ENCODE measurements around the gene PTBP3. TPM values are rescaled to one million over a fixed set of nuclear protein-coding genes. Genes with fewer than 3 reads are reported as not detected.

Gene PTBP3
- total RNA-seq, 1 experiment from 2014 or later = 73.1 TPM

- BruUV-seq (replicated peaks) = no TSS peak
- H3K4me3 Mint-ChIP-seq (ENCODE audit: low read depth, unreplicated experiment) = peak overlapping the region; percentile 73
- no peak for DNase-seq
- intact Hi-C loops (cut with micrococcal nuclease; ENCODE audit: unreplicated experiment) = no loop called here
- no peak for TF ChIP-seq CTCF (IDR thresholded peaks at IDR 0.05; ENCODE audit: unreplicated experiment)
- H3K27ac Mint-ChIP-seq (ENCODE audit: unreplicated experiment) = peak overlapping the region; percentile 62
- no peaks in the 10 kb centered on the region for H3K27me3 Mint-ChIP-seq (ENCODE audit: unreplicated experiment)
- peaks cover 50% of the 10 kb centered on the region for H3K4me1 Mint-ChIP-seq (ENCODE audit: low read depth, unreplicated experiment)
- H3K36me3 Mint-ChIP-seq (ENCODE audit: insufficient read depth, unreplicated experiment) = peaks cover 21% of the 10 kb centered on the region
- CTCF ChIA-PET = interaction anchor here (0.5 to 0.8 kb wide), 4 partner anchors 24 to 1735 kb away, joined by 3 to 6 read pairs (median 4); no protein-coding TSS in a partner anchor
- H3K9me3 Mint-ChIP-seq (ENCODE audit: low read depth, unreplicated experiment) = peaks cover 6% of the 10 kb centered on the region
These were observed 157.6 kb downstream of the PTBP3 start for GRCh38 chr9:112175796-112176315.

GRCh38 chr9:112174965-112175795 lies 158.2 kb downstream of the PTBP3 start, which contains the start of gene SUSD1:
SUSD1 (minus strand) TSS chr9:112175297; CDS start chr9:112175235, 62 bp downstream.
- no peaks in the 10 kb centered on the region for H3K27me3 Mint-ChIP-seq (ENCODE audit: unreplicated experiment)
- peak within 1 kb of the TSS; percentile 73 for H3K4me3 Mint-ChIP-seq (ENCODE audit: low read depth, unreplicated experiment)
- H3K9me3 Mint-ChIP-seq (ENCODE audit: low read depth, unreplicated experiment) = peaks cover 6% of the 10 kb centered on the region
- intact Hi-C loops (cut with micrococcal nuclease; ENCODE audit: unreplicated experiment) = no loop called here
- H3K27ac Mint-ChIP-seq (ENCODE audit: unreplicated experiment) = peak within 1 kb of the TSS; percentile 90
- no peak for TF ChIP-seq CTCF (IDR thresholded peaks at IDR 0.05; ENCODE audit: unreplicated experiment)
- peaks cover 57% of the 10 kb centered on the region for H3K4me1 Mint-ChIP-seq (ENCODE audit: low read depth, unreplicated experiment)
- H3K36me3 Mint-ChIP-seq (ENCODE audit: insufficient read depth, unreplicated experiment) = peaks cover 26% of the 10 kb centered on the region
- DNase-seq = peak; percentile 30
- CTCF ChIA-PET = interaction anchor here (0.5 to 0.8 kb wide), 3 partner anchors 159 to 1736 kb away, joined by 3 to 6 read pairs (median 3); no protein-coding TSS in a partner anchor
- no TSS peak for BruUV-seq (replicated peaks)

- no TSS peak for BruUV-seq (replicated peaks)
- DNase-seq = peak; percentile 70
- Mint-ChIP-seq H3K4me3 (ENCODE audit: low read depth, unreplicated experiment) (peak overlapping the region; percentile 73), H3K27ac (ENCODE audit: unreplicated experiment) (peak overlapping the region; percentile 90), H3K27me3 (ENCODE audit: unreplicated experiment) (no peaks in the 10 kb centered on the region), H3K9me3 (ENCODE audit: low read depth, unreplicated experiment) (peaks cover 6% of the 10 kb centered on the region), H3K4me1 (ENCODE audit: low read depth, unreplicated experiment) (peaks cover 64% of the 10 kb centered on the region), H3K36me3 (ENCODE audit: insufficient read depth, unreplicated experiment) (peaks cover 33% of the 10 kb centered on the region)
- no peak for TF ChIP-seq CTCF (IDR thresholded peaks at IDR 0.05; ENCODE audit: unreplicated experiment)
- intact Hi-C loops (cut with micrococcal nuclease; ENCODE audit: unreplicated experiment) = no loop called here
- CTCF ChIA-PET = no interaction called here
These were observed 159.0 kb downstream of the PTBP3 start for GRCh38 chr9:112174222-112174964.

- no peaks in the 10 kb centered on the region for H3K27me3 Mint-ChIP-seq (ENCODE audit: unreplicated experiment)
- CTCF ChIA-PET = interaction anchor here (0.5 kb wide), 1 partner anchor 19 kb away, joined by 3 read pairs; no protein-coding TSS in a partner anchor
- peak overlapping the region; percentile 73 for H3K4me3 Mint-ChIP-seq (ENCODE audit: low read depth, unreplicated experiment)
- peaks cover 72% of the 10 kb centered on the region for H3K4me1 Mint-ChIP-seq (ENCODE audit: low read depth, unreplicated experiment)
- BruUV-seq (replicated peaks) = TSS peak; percentile 37
- peak overlapping the region; percentile 90 for H3K27ac Mint-ChIP-seq (ENCODE audit: unreplicated experiment)
- no peak for TF ChIP-seq CTCF (IDR thresholded peaks at IDR 0.05; ENCODE audit: unreplicated experiment)
- DNase-seq = no peak
- peaks cover 37% of the 10 kb centered on the region for H3K36me3 Mint-ChIP-seq (ENCODE audit: insufficient read depth, unreplicated experiment)
- intact Hi-C loops (cut with micrococcal nuclease; ENCODE audit: unreplicated experiment) = no loop called here
- H3K9me3 Mint-ChIP-seq (ENCODE audit: low read depth, unreplicated experiment) = peaks cover 6% of the 10 kb centered on the region
These were observed 159.8 kb downstream of the PTBP3 start for GRCh38 chr9:112173489-112174221.

Measured in Calu3 (cell line).